ENCODE data around the gene SLC37A2. TPM values are rescaled to one million over a fixed set of nuclear protein-coding genes. Genes with fewer than 3 reads are reported as not detected.

Gene SLC37A2
- total RNA-seq, 1 experiment from 2014 or later, result 5.1 TPM

GRCh38 chr11:125073616-125074483 is 10.7 kb downstream of the SLC37A2 start:
- TF ChIP-seq POLR2A (IDR thresholded peaks at IDR 0.05; ENCODE audit: borderline replicate concordance, extremely low read depth, insufficient read depth, insufficient read length), result no peak
- no peak for TF ChIP-seq ZNF274 (IDR thresholded peaks at IDR 0.05; ENCODE audit: low read depth, low read length)
- no peak for TF ChIP-seq CBX3 (IDR thresholded peaks at IDR 0.05; ENCODE audit: low read depth)
- TF ChIP-seq FOSL1 (IDR thresholded peaks at IDR 0.05; ENCODE audit: low read depth), result no peak
- no peak for TF ChIP-seq CTCF (IDR thresholded peaks at IDR 0.05 in 2 of 3, conservative IDR thresholded peaks at IDR 0.05 in 1 of 3; ENCODE audit: borderline replicate concordance in 1 of 3, insufficient read depth in 1 of 3, low read depth in 2 of 3, low read length in 2 of 3)
- no peak for TF ChIP-seq CEBPB (IDR thresholded peaks at IDR 0.05; ENCODE audit: low read depth)
- no peak for TF ChIP-seq TCF7L2 (IDR thresholded peaks at IDR 0.05; ENCODE audit: borderline replicate concordance, extremely low read depth, insufficient read depth, insufficient read length)
- no peak for TF ChIP-seq RAD21 (IDR thresholded peaks at IDR 0.05; ENCODE audit: low read depth)
- no peaks in the 10 kb centered on the region for H3K27me3 ChIP-seq (ENCODE audit: insufficient read depth, low read length)
- RAD21 ChIA-PET (ENCODE audit: low non-redundant PET in 1 of 2, low total read pairs in 2 of 2, uncharacterized antibody in 2 of 2, unreplicated experiment in 2 of 2), result no interaction called here
- no peak overlapping the region for H2AFZ ChIP-seq (ENCODE audit: low read depth, low read length, poor library complexity, severe bottlenecking)
- ATAC-seq (no peak), DNase-seq (ENCODE audit: low read depth, low spot score) (no peak)
- H3K4me1 ChIP-seq (ENCODE audit: control insufficient read depth in 1 of 2, insufficient read depth in 2 of 2, low read length in 2 of 2), result peaks cover 20 to 46% of the 10 kb centered on the region in 2 experiments
- H3K79me2 ChIP-seq (ENCODE audit: insufficient read depth, low read length), result no peaks in the 10 kb centered on the region
- no peaks in the 10 kb centered on the region for H3K9me2 ChIP-seq (ENCODE audit: insufficient read depth)
- no peaks in the 10 kb centered on the region for H3K9me3 ChIP-seq (ENCODE audit: control insufficient read depth in 1 of 2, insufficient read depth in 1 of 2, low read depth in 1 of 2, low read length in 2 of 2)
- H3K4me2 ChIP-seq (ENCODE audit: low read length), result no peak overlapping the region
- no peak overlapping the region for H3K4me3 ChIP-seq (replicated peaks in 1 of 2; ENCODE audit: low read depth in 1 of 2, low read length in 2 of 2)
- POLR2A ChIA-PET, result no interaction called here
- intact Hi-C loops (cut with micrococcal nuclease), result no loop called here
- no TSS peak for BruUV-seq (replicated peaks)
- CTCF ChIA-PET, result no interaction called here
- no peaks in the 10 kb centered on the region for H3K36me3 ChIP-seq (ENCODE audit: control insufficient read depth in 1 of 2, insufficient read depth in 2 of 2, low read length in 2 of 2)
- H3K9ac ChIP-seq (ENCODE audit: low read length), result no peak overlapping the region
- H3K27ac ChIP-seq (ENCODE audit: low read depth, low read length), result no peak overlapping the region
- no peaks in the 10 kb centered on the region for H4K20me1 ChIP-seq (ENCODE audit: insufficient read depth)

Measured in HCT116 (cell line).